ENCODE data around the gene GPM6B.

DNA sequence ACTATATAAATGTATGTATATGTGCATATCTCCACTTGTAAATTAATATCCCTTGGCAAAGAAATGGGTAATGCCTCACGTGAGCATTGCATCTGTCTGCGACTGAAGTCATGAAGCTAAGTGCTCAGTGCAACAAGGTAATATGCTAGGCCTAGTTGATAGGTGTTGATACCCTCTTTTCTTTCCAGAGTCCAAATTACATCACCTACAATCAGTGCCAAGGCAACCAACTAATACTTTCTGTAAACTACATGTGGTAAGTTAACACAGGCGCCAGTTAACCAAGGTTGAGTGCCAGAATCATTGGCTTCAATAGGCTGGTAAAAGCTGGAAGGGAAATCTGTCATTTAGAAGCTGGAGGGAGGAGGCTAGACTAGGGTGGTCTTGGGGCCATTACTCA lies 41.1 kb downstream of the GPM6B start:
- TF ChIP-seq CTCF (conservative IDR thresholded peaks at IDR 0.05; ENCODE audit: low read length), result no peak
- no peak for TF ChIP-seq EZH2phosphoT487 (IDR thresholded peaks at IDR 0.05; ENCODE audit: borderline replicate concordance, low read depth, low read length)
